ENCODE results near the gene NDUFS6. TPM values are rescaled to one million over a fixed set of nuclear protein-coding genes. Genes with fewer than 3 reads are reported as not detected.

Gene NDUFS6
- 10 to 100 TPM; 54.7 to 66.4 (median 55.7) TPM for total RNA-seq

GRCh38 chr5:1801222-1801966 lies at the start of gene NDUFS6:
Gene NDUFS6 (plus strand): TSS chr5:1801407. CDS start chr5:1801418, 11 bp downstream.
- Histone ChIP-seq H3K27ac (replicated peaks in 1 of 4) (peak within 1 kb of the TSS; percentile 80 to 87 (median 82)), H3K9me3 (no peaks in the 10 kb centered on the region), H3K27me3 (no peaks in the 10 kb centered on the region), H3K4me3 (peak within 1 kb of the TSS; percentile 74 to 86 (median 82)), H3K4me1 (peaks cover 25 to 63% (median 48%) of the 10 kb centered on the region in 4 donors), H3K36me3 (peaks cover 32 to 62% (median 55%) of the 10 kb centered on the region in 4 donors)
- intact Hi-C loops (cut with DNase I), result loop anchor here (10.0 kb wide), 1 partner anchor 457 kb away; the partner anchor contains the start of gene CLPTM1L
- DNase-seq (ENCODE audit: extremely low spot score), result no peak
- WGBS, result 3% methylated on average over 24 of the region's 69 CpGs
- peak; percentile 45 for TF ChIP-seq POLR2A (IDR thresholded peaks at IDR 0.05; ENCODE audit: low read depth)
- no peak for TF ChIP-seq EP300 (IDR thresholded peaks at IDR 0.05)
- peak; percentile 77 to 91 for TF ChIP-seq POLR2AphosphoS5 (IDR thresholded peaks at IDR 0.05)
- peak in 1 of 3 experiments; percentile 7 for TF ChIP-seq CTCF (IDR thresholded peaks at IDR 0.05)

GRCh38 chr5:1751864-1752822 lies 49.1 kb upstream of the NDUFS6 start:
- TF ChIP-seq EP300 (IDR thresholded peaks at IDR 0.05) (no peak), CTCF (IDR thresholded peaks at IDR 0.05) (no peak), POLR2AphosphoS5 (IDR thresholded peaks at IDR 0.05) (no peak), POLR2A (IDR thresholded peaks at IDR 0.05; ENCODE audit: low read depth) (no peak)
- H3K36me3 ChIP-seq, result no peaks in the 10 kb centered on the region
- DNase-seq (ENCODE audit: extremely low spot score), result no peak
- no peaks in the 10 kb centered on the region for H3K4me1 ChIP-seq
- H3K27ac ChIP-seq (replicated peaks in 1 of 4), result no peak overlapping the region
- H3K9me3 ChIP-seq, result no peaks in the 10 kb centered on the region
- H3K4me3 ChIP-seq, result no peak overlapping the region
- peaks cover 0 to 56% (median 0%) of the 10 kb centered on the region in 4 donors for H3K27me3 ChIP-seq
- intact Hi-C loops (cut with DNase I), result no loop called here
- 77% methylated on average over 23 of the region's 29 CpGs for WGBS

GRCh38 chr5:1752881-1753280 lies 48.3 kb upstream of the NDUFS6 start:
- H3K27ac ChIP-seq (replicated peaks in 1 of 4), result no peak overlapping the region
- no peak overlapping the region for H3K4me3 ChIP-seq
- no peaks in the 10 kb centered on the region for H3K9me3 ChIP-seq
- H3K4me1 ChIP-seq, result no peaks in the 10 kb centered on the region
- 86% methylated on average over 11 of the region's 16 CpGs for WGBS
- peaks cover 0 to 59% (median 0%) of the 10 kb centered on the region in 4 donors for H3K27me3 ChIP-seq
- intact Hi-C loops (cut with DNase I), result no loop called here
- no peaks in the 10 kb centered on the region for H3K36me3 ChIP-seq
- no peak for DNase-seq (ENCODE audit: extremely low spot score)
- TF ChIP-seq EP300 (IDR thresholded peaks at IDR 0.05) (no peak), POLR2A (IDR thresholded peaks at IDR 0.05; ENCODE audit: low read depth) (no peak), POLR2AphosphoS5 (IDR thresholded peaks at IDR 0.05) (no peak), CTCF (IDR thresholded peaks at IDR 0.05) (no peak)

GRCh38 chr5:1753490-1753889 lies 47.7 kb upstream of the NDUFS6 start:
- WGBS, result 73% methylated on average over 8 of the region's 8 CpGs
- peaks cover 0 to 59% (median 0%) of the 10 kb centered on the region in 4 donors for H3K27me3 ChIP-seq

More at GRCh38 chr5:1753490-1753889, 47.7 kb upstream of the NDUFS6 start:
- intact Hi-C loops (cut with DNase I), result no loop called here
- TF ChIP-seq POLR2AphosphoS5 (IDR thresholded peaks at IDR 0.05) (no peak), POLR2A (IDR thresholded peaks at IDR 0.05; ENCODE audit: low read depth) (no peak), EP300 (IDR thresholded peaks at IDR 0.05) (no peak), CTCF (IDR thresholded peaks at IDR 0.05) (no peak)
- H3K4me1 ChIP-seq, result no peaks in the 10 kb centered on the region
- H3K4me3 ChIP-seq, result no peak overlapping the region
- H3K36me3 ChIP-seq, result no peaks in the 10 kb centered on the region
- H3K27ac ChIP-seq (replicated peaks in 1 of 4), result no peak overlapping the region
- no peaks in the 10 kb centered on the region for H3K9me3 ChIP-seq
- DNase-seq (ENCODE audit: extremely low spot score), result no peak

All from esophagus muscularis mucosa (tissue), 4 donors.